Memory B cell (primary cell): ENCODE measurements around the gene ADGB.
"Not testable (repeated sequence)": the region's sequence is repeated elsewhere in the genome, so short reads cannot be mapped to it uniquely, and the experiment has no call there.

Source experiments
- ATAC-seq: fragments of 150-1000 bp; cut with Tn5 transposase; 2 replicates; pipeline ENCODE4 v1.10.0; 2021; ENCODE audit warnings: low read depth, mild to moderate bottlenecking, moderate library complexity
- DNase-seq, 2 donors: peaks; one replicate each; pipeline ENCODE4 v3.0.0; 2022; ENCODE audit warnings: low spot score in 2 of 2
- H3K27ac Mint-ChIP-seq: one replicate; pipeline ENCODE4 v1.8.0; 2022; ENCODE audit warnings: mild to moderate bottlenecking, moderate library complexity, mixed read lengths
- H3K27me3 Mint-ChIP-seq: one replicate; pipeline ENCODE4 v1.8.0; 2022; ENCODE audit warnings: mixed read lengths
- H3K36me3 Mint-ChIP-seq: one replicate; pipeline ENCODE4 v1.8.0; 2022; ENCODE audit warnings: mild to moderate bottlenecking, mixed read lengths
- H3K4me1 Mint-ChIP-seq: one replicate; pipeline ENCODE4 v1.8.0; 2022; ENCODE audit warnings: mixed read lengths
- H3K4me3 Mint-ChIP-seq: one replicate; pipeline ENCODE4 v1.8.0; 2022; ENCODE audit warnings: mild to moderate bottlenecking, moderate library complexity, mixed read lengths
- H3K9me3 Mint-ChIP-seq: one replicate; pipeline ENCODE4 v1.8.0; 2022; ENCODE audit warnings: mixed read lengths

ADGB gene

GRCh38 chr6:146840216-146840615 is 241.4 kb downstream of the ADGB start:
- Mint-ChIP-seq H3K9me3 (peaks cover 2% of the 10 kb centered on the region), H3K27me3 (no peaks in the 10 kb centered on the region), H3K4me3 (no peak overlapping the region), H3K36me3 (peaks cover 1% of the 10 kb centered on the region), H3K27ac (no peak overlapping the region), H3K4me1 (no peaks in the 10 kb centered on the region)
- DNase-seq (no peak), ATAC-seq (no peak)

GRCh38 chr6:146840641-146841040 is 241.9 kb downstream of the ADGB start:
- Mint-ChIP-seq H3K9me3 (peaks cover 2% of the 10 kb centered on the region), H3K36me3 (peaks cover 1% of the 10 kb centered on the region), H3K4me3 (no peak overlapping the region), H3K27ac (no peak overlapping the region), H3K4me1 (no peaks in the 10 kb centered on the region), H3K27me3 (no peaks in the 10 kb centered on the region)
- no peak for DNase-seq
- ATAC-seq = no peak

- Mint-ChIP-seq H3K27ac (no peak overlapping the region), H3K36me3 (peaks cover 3% of the 10 kb centered on the region), H3K27me3 (peaks cover 7% of the 10 kb centered on the region), H3K4me1 (no peaks in the 10 kb centered on the region), H3K4me3 (no peak overlapping the region), H3K9me3 (peaks cover 6% of the 10 kb centered on the region)
- DNase-seq (no peak), ATAC-seq (no peak)
Measured at GRCh38 chr6:146847426-146847825, 248.7 kb downstream of the ADGB start.

GRCh38 chr6:146850238-146850896 is 251.6 kb downstream of the ADGB start:
- H3K36me3 Mint-ChIP-seq = peaks cover 2% of the 10 kb centered on the region
- DNase-seq (no peak), ATAC-seq (no peak)
- H3K27me3 Mint-ChIP-seq = peaks cover 7% of the 10 kb centered on the region
- H3K4me3 Mint-ChIP-seq = no peak overlapping the region
- H3K9me3 Mint-ChIP-seq = peaks cover 4% of the 10 kb centered on the region
- no peaks in the 10 kb centered on the region for H3K4me1 Mint-ChIP-seq
- H3K27ac Mint-ChIP-seq = no peak overlapping the region

GRCh38 chr6:146850981-146851380 is 252.2 kb downstream of the ADGB start:
- Mint-ChIP-seq H3K4me3 (no peak overlapping the region), H3K27ac (no peak overlapping the region)
- no peak for ATAC-seq

GRCh38 chr6:146851837-146852236 is 253.1 kb downstream of the ADGB start:
- Mint-ChIP-seq H3K27me3 (peaks cover 7% of the 10 kb centered on the region), H3K4me3 (no peak overlapping the region), H3K36me3 (no peaks in the 10 kb centered on the region), H3K4me1 (no peaks in the 10 kb centered on the region), H3K27ac (no peak overlapping the region), H3K9me3 (no peaks in the 10 kb centered on the region)
- DNase-seq (no peak), ATAC-seq (no peak)

More at GRCh38 chr6:146850981-146851380, 252.2 kb downstream of the ADGB start:
- Mint-ChIP-seq H3K4me1 (no peaks in the 10 kb centered on the region), H3K9me3 (peaks cover 2% of the 10 kb centered on the region), H3K27me3 (peaks cover 7% of the 10 kb centered on the region), H3K36me3 (no peaks in the 10 kb centered on the region)
- DNase-seq = no peak

GRCh38 chr6:146854521-146855255 is 255.9 kb downstream of the ADGB start:
- DNase-seq, H3K4me3 Mint-ChIP-seq, H3K4me1 Mint-ChIP-seq, H3K27me3 Mint-ChIP-seq, H3K9me3 Mint-ChIP-seq, H3K27ac Mint-ChIP-seq, H3K36me3 Mint-ChIP-seq, ATAC-seq: not testable (repeated sequence)

- Mint-ChIP-seq H3K27me3 (peaks cover 1% of the 10 kb centered on the region), H3K4me3 (no peak overlapping the region), H3K9me3 (peaks cover 1% of the 10 kb centered on the region), H3K27ac (no peak overlapping the region), H3K4me1 (peaks cover 3% of the 10 kb centered on the region), H3K36me3 (no peaks in the 10 kb centered on the region)
- no peak for DNase-seq
- ATAC-seq = no peak
Measured at GRCh38 chr6:146855889-146856288, 257.1 kb downstream of the ADGB start.

- ATAC-seq (no peak), DNase-seq (no peak)
- peaks cover 1% of the 10 kb centered on the region for H3K27me3 Mint-ChIP-seq
- H3K36me3 Mint-ChIP-seq = no peaks in the 10 kb centered on the region
- H3K27ac Mint-ChIP-seq = no peak overlapping the region
- H3K9me3 Mint-ChIP-seq = peaks cover 1% of the 10 kb centered on the region
- peaks cover 3% of the 10 kb centered on the region for H3K4me1 Mint-ChIP-seq
- no peak overlapping the region for H3K4me3 Mint-ChIP-seq
Measured at GRCh38 chr6:146856296-146856695, 257.5 kb downstream of the ADGB start.

- H3K27ac Mint-ChIP-seq = no peak overlapping the region
- no peaks in the 10 kb centered on the region for H3K36me3 Mint-ChIP-seq
- peaks cover 1% of the 10 kb centered on the region for H3K9me3 Mint-ChIP-seq
- peak overlapping the region; percentile 69 for H3K4me3 Mint-ChIP-seq
- ATAC-seq (peak; percentile 96), DNase-seq (peak; percentile 65 to 76)
- H3K4me1 Mint-ChIP-seq = peaks cover 3% of the 10 kb centered on the region
- peaks cover under 1% of the 10 kb centered on the region for H3K27me3 Mint-ChIP-seq
Measured at GRCh38 chr6:146857180-146857979, 258.6 kb downstream of the ADGB start.

GRCh38 chr6:146857980-146858347 is 259.2 kb downstream of the ADGB start:
- Mint-ChIP-seq H3K4me3 (peak overlapping the region; percentile 69), H3K27ac (no peak overlapping the region), H3K36me3 (no peaks in the 10 kb centered on the region), H3K9me3 (peaks cover 1% of the 10 kb centered on the region), H3K27me3 (no peaks in the 10 kb centered on the region), H3K4me1 (peaks cover 3% of the 10 kb centered on the region)
- DNase-seq (peak in 1 of 2 donors; percentile 13), ATAC-seq (peak; percentile 33)

GRCh38 chr6:146859206-146859605 is 260.4 kb downstream of the ADGB start:
- no peak overlapping the region for H3K27ac Mint-ChIP-seq
- H3K9me3 Mint-ChIP-seq = peaks cover 1% of the 10 kb centered on the region
- H3K27me3 Mint-ChIP-seq = no peaks in the 10 kb centered on the region
- DNase-seq (no peak), ATAC-seq (no peak)
- no peaks in the 10 kb centered on the region for H3K36me3 Mint-ChIP-seq
- H3K4me3 Mint-ChIP-seq = no peak overlapping the region
- H3K4me1 Mint-ChIP-seq = peaks cover 3% of the 10 kb centered on the region

GRCh38 chr6:146859795-146860495 is 261.2 kb downstream of the ADGB start:
- no peak for ATAC-seq
- Mint-ChIP-seq H3K27ac (no peak overlapping the region), H3K9me3 (peaks cover 1% of the 10 kb centered on the region), H3K36me3 (no peaks in the 10 kb centered on the region), H3K4me3 (no peak overlapping the region), H3K4me1 (peaks cover 3% of the 10 kb centered on the region), H3K27me3 (no peaks in the 10 kb centered on the region)
- DNase-seq = no peak

GRCh38 chr6:146860583-146860982 is 261.8 kb downstream of the ADGB start:
- DNase-seq = no peak
- H3K9me3 Mint-ChIP-seq = peaks cover 1% of the 10 kb centered on the region
- peaks cover 3% of the 10 kb centered on the region for H3K4me1 Mint-ChIP-seq
- no peak for ATAC-seq
- no peak overlapping the region for H3K27ac Mint-ChIP-seq
- H3K36me3 Mint-ChIP-seq = no peaks in the 10 kb centered on the region
- H3K27me3 Mint-ChIP-seq = no peaks in the 10 kb centered on the region
- no peak overlapping the region for H3K4me3 Mint-ChIP-seq
